GM12874 (cell line): ENCODE results near the gene ATP5PF.

Experiments used
- CTCF ChIP-seq: IDR thresholded peaks from 2 replicates; pipeline ENCODE4 v1.5.1; 2011; ENCODE audit warnings: low read depth, mild to moderate bottlenecking, control low read depth, low read length, moderate library complexity; ENCODE audit not compliant: insufficient read depth

The ATP5PF gene

GRCh38 chr21:25689226-25689625 lies 45.5 kb downstream of the ATP5PF start:
- TF ChIP-seq CTCF: no peak

DNA sequence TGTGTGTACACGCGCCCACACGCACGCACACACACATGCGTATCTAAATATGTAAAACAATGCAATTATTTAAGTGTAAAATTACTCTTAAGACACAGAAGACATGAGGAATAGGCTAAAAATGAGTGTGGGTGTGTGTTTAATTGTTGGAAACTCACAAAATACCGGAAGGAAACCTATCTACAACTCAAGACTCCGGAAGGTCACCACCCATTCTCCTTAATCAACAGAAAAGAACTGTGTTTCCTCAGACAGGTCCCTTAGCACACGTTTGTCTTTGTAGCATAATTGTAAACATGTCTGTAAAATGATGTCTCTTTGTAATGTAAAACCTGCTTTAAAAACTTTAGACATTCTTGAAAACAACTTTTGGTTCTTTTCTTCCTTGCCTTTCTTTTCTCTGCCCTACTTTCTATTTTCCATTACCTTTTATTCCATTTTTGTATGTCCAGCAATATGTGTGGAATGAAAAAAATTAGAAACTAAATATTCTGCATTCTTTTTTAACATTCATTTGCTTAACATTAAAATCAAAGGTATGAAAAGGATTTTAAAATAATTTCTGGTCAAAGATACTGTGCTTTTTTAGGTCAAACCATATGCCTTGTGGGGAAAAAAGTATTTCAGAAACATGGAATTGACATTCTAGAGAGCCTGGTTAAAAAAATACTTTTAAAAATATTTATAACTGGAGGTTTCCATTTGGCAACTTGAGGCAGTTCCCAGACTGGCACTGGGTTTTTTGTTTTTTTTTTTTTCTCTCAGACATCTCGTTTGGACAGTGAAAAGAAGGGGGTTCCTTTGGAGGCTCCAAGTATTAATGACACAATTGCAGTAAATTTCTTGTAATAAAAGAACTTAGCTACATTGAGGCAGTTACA lies 46.2 kb downstream of the ATP5PF start:
- no peak for TF ChIP-seq CTCF

- no peak for TF ChIP-seq CTCF
These were observed 46.9 kb downstream of the ATP5PF start for GRCh38 chr21:25687787-25688186.

GRCh38 chr21:25682382-25682781 lies 52.3 kb downstream of the ATP5PF start:
- no peak for TF ChIP-seq CTCF

DNA sequence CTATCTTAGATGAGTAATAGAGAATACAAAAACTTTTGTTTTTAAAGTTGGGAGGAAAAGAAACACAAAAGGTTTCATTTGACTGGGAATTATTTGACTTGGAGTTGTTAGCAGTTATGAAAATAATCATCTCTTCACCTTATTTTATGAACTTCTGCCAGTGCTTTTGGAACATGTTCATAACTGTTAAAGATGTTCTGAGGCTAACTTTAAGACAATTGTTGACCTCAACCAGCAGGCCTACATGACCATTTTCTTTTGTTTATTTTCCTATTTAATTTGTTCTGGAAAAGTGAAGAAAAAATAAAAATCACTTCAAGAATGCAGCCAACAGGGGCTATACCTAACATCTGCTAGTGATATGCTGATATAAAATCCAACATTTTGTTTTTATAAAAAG lies 58.3 kb downstream of the ATP5PF start:
- no peak for TF ChIP-seq CTCF
